Upper lobe of left lung (tissue), 6 donors: ENCODE measurements around the gene GALNT18. TPM values are rescaled to one million over a fixed set of nuclear protein-coding genes. Genes with fewer than 3 reads are reported as not detected.

Source experiments
- ATAC-seq, 2 donors: fragments of 200-7000 bp; cut with Tn5 transposase; one replicate each; pipeline ENCODE4 v1.9.1; 2022; ENCODE audit warnings: mild to moderate bottlenecking in 2 of 2, moderate library complexity in 2 of 2; ENCODE audit not compliant: low FRiP score in 2 of 2
- DNase-seq, 2 donors: peaks; one replicate each; pipeline ENCODE4 v3.0.0-alpha.2; 2019 to 2020
- H3K27ac ChIP-seq, 4 donors: fragments of 200-600 bp; sonication (generic); one replicate each; pipeline ENCODE4 v1.5.1; 2016 to 2019
- H3K27me3 ChIP-seq, 4 donors: fragments of 200-600 bp; sonication (generic); one replicate each; pipeline ENCODE4 v1.5.1; 2017 to 2019
- H3K36me3 ChIP-seq, 4 donors: fragments of 200-600 bp; sonication (generic); one replicate each; pipeline ENCODE4 v1.5.1; 2016 to 2019
- H3K4me1 ChIP-seq, 4 donors: fragments of 200-600 bp; sonication (generic); one replicate each; pipeline ENCODE4 v1.5.1; 2018 to 2019
- H3K4me3 ChIP-seq, 4 donors: fragments of 200-600 bp; sonication (generic); one replicate each; pipeline ENCODE4 v1.5.1; 2017 to 2019; ENCODE audit warnings: mild to moderate bottlenecking in 2 of 4, moderate library complexity in 1 of 4
- H3K9me3 ChIP-seq, 4 donors: fragments of 200-600 bp; sonication (generic); one replicate each; pipeline ENCODE4 v1.5.1; 2018 to 2019
- CTCF ChIP-seq, 6 experiments: fragments of 450-650 bp in 4 of 6; fragments of 200-600 bp in 2 of 6; sonication (generic) in 2 of 6; IDR thresholded peaks; one replicate each; pipeline ENCODE4 v1.5.1; 2016 to 2019; ENCODE audit warnings: antibody characterized with exemption in 6 of 6
- EP300 ChIP-seq, 4 donors: sonication (generic); formaldehyde crosslinking; IDR thresholded peaks; one replicate each; pipeline ENCODE4 v1.5.1; 2017; ENCODE audit warnings: antibody characterized with exemption in 4 of 4, control low read depth in 2 of 4
- POLR2A ChIP-seq, 4 donors: fragments of 450-650 bp; IDR thresholded peaks; one replicate each; pipeline ENCODE4 v1.5.1; 2016 to 2017; ENCODE audit warnings: antibody characterized with exemption in 4 of 4, mild to moderate bottlenecking in 2 of 4
- POLR2AphosphoS5 ChIP-seq, 2 donors: sonication (generic); formaldehyde crosslinking; IDR thresholded peaks; one replicate each; pipeline ENCODE4 v1.5.1; 2017; ENCODE audit warnings: antibody characterized with exemption in 2 of 2
- WGBS, 2 donors: methylation state at CpG; one replicate each; pipeline ENCODE4 v1.1.5; 2017 to 2018; 5-methylcytosine and 5-hydroxymethylcytosine counted together
- total RNA-seq, 6 donors: library from RNA; depleted of rRNA in 4 of 6; stranded (reverse); fragments of >200 nt in 4 of 6; gene quantifications; one replicate each; pipeline versions ENCODE4 v1.1.0 to v1.2.1, GENCODE V29; 2016 to 2021
- donor health status: DM: no; HTN: no; CAD: no; lungs with moderate emphysema.
- donor health status: DM: no; HTN: yes; CAD: no; lungs with severe emphysema.

The GALNT18 gene
- total RNA-seq, 6 donors from 2014 or later = 48.2 to 115 (median 61.8) TPM

DNA sequence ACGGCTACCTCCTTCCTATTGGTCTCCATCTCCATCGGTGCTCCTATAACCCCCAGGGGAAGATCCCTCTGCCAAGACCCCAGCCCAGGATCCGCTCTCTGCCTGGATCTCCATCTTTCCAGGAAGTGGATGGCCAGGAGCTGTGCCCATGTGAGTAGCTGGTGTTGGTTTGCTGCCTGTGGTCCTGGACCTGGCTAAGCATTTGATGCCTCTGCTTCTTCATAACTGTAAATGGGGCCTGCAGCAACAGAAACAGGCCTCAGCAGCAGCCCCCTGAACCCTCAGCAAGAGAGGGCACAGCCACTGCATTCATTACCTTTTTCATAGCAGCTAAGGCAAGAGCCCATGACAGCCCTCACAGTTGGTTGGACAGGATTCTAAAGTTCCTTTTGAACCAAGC, 242.1 kb downstream of the GALNT18 start:
- H3K4me1 ChIP-seq = no peaks in the 10 kb centered on the region
- WGBS, 2 donors = 90 to 94% methylated on average over 3 of the region's 3 CpGs
- no peak overlapping the region for H3K27ac ChIP-seq
- DNase-seq (no peak), ATAC-seq (no peak)
- TF ChIP-seq EP300 (IDR thresholded peaks at IDR 0.05) (no peak), CTCF (IDR thresholded peaks at IDR 0.05) (no peak), POLR2A (IDR thresholded peaks at IDR 0.05) (no peak), POLR2AphosphoS5 (IDR thresholded peaks at IDR 0.05) (no peak)
- no peak overlapping the region for H3K4me3 ChIP-seq
- H3K27me3 ChIP-seq = no peaks in the 10 kb centered on the region
- H3K9me3 ChIP-seq = no peaks in the 10 kb centered on the region
- H3K36me3 ChIP-seq = peaks cover 0 to 48% (median 12%) of the 10 kb centered on the region in 4 donors

GRCh38 chr11:11378184-11378940, 243.4 kb downstream of the GALNT18 start:
- Histone ChIP-seq H3K9me3 (no peaks in the 10 kb centered on the region), H3K27ac (no peak overlapping the region), H3K4me1 (no peaks in the 10 kb centered on the region), H3K27me3 (no peaks in the 10 kb centered on the region), H3K4me3 (no peak overlapping the region), H3K36me3 (peaks cover 0 to 54% (median 15%) of the 10 kb centered on the region in 4 donors)
- TF ChIP-seq EP300 (IDR thresholded peaks at IDR 0.05) (no peak), POLR2A (IDR thresholded peaks at IDR 0.05) (no peak), CTCF (IDR thresholded peaks at IDR 0.05) (no peak), POLR2AphosphoS5 (IDR thresholded peaks at IDR 0.05) (no peak)
- no peak for DNase-seq
- 84 to 86% methylated on average over 6 to 8 of the region's 8 CpGs for whole genome bisulfite sequencing, 2 donors
- no peak for ATAC-seq

DNA sequence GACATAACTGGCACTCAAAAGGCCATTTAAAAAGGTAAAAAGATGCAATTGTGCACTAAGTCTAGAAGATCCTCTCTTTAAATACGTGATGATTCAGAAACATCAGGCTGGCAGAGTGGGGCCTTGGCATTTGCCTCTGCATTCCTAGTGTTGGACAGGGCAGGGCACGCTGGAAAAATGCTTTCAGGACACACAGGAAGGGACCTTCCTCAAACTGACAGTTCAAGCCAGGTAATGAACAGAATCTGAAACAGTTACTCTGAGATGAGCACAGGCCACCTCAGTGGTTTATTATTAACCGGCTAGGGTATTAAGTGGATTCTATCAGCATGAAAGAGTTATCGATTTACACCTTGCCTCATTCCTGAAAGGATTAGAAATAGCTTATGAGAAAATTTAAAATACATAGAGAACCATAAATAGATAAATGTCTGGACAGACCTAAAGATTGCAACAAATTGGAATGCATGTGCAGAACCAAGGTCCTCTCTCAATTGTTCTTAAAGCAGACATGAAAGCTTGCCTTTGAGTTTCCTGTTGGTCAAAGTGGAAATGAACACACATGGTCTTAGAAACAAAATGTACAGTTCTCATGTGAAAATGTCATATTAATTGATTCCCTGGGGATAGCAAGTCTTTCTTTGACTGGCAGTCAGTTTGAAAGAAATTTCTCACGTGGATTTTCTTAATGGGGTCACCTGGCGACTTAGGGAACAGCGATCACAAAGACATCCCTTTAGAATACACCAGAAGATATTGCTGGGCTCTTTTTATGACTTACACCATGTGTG, 247.3 kb downstream of the GALNT18 start:
- no peaks in the 10 kb centered on the region for H3K9me3 ChIP-seq
- H3K4me3 ChIP-seq = no peak overlapping the region
- H3K36me3 ChIP-seq = peaks cover 0 to 77% (median 19%) of the 10 kb centered on the region in 4 donors
- 86 to 91% methylated on average over 7 of the region's 7 CpGs for WGBS, 2 donors
- ATAC-seq = no peak
- no peak for DNase-seq
- H3K27me3 ChIP-seq = no peaks in the 10 kb centered on the region
- peaks cover 0 to 5% (median 0%) of the 10 kb centered on the region in 4 donors for H3K4me1 ChIP-seq
- TF ChIP-seq EP300 (IDR thresholded peaks at IDR 0.05) (no peak), POLR2AphosphoS5 (IDR thresholded peaks at IDR 0.05) (no peak), CTCF (IDR thresholded peaks at IDR 0.05) (no peak), POLR2A (IDR thresholded peaks at IDR 0.05) (no peak)
- H3K27ac ChIP-seq = no peak overlapping the region

DNA sequence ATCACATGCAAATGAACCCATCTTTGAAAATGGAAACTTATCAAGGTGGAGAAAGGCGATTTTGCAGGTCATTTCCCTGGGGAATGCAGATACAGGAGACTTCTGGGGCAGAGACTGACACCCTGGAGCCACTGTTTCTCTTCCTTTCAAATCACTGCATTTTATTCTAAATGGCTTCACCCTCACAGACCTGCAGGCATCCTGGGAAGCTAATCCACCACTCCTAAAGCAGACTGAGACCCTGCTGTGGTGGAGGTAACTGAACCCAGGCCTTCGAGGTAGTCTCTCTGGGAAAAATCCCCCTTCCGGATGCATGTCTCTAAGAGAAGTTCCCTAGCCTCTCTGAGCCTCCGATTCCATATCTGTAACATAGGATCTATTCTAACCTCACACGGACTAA, 247.9 kb downstream of the GALNT18 start:
- 83 to 90% methylated on average over 5 of the region's 5 CpGs for WGBS, 2 donors
- TF ChIP-seq POLR2AphosphoS5 (IDR thresholded peaks at IDR 0.05) = no peak
- TF ChIP-seq POLR2A (IDR thresholded peaks at IDR 0.05) = no peak
- TF ChIP-seq EP300 (IDR thresholded peaks at IDR 0.05) = no peak
- TF ChIP-seq CTCF (IDR thresholded peaks at IDR 0.05) = no peak
- Histone ChIP-seq H3K9me3 (no peaks in the 10 kb centered on the region), H3K36me3 (peaks cover 0 to 76% (median 19%) of the 10 kb centered on the region in 4 donors), H3K4me1 (peaks cover 0 to 5% (median 0%) of the 10 kb centered on the region in 4 donors), H3K27ac (no peak overlapping the region), H3K4me3 (no peak overlapping the region), H3K27me3 (no peaks in the 10 kb centered on the region)
- DNase-seq (no peak), ATAC-seq (no peak)
